ENCODE results near the gene BAHCC1. TPM values are rescaled to one million over a fixed set of nuclear protein-coding genes. Genes with fewer than 3 reads are reported as not detected.

BAHCC1 gene
- total RNA-seq, 1 experiment from 2014 or later: 3.1 TPM

GRCh38 chr17:81383504-81384421, 11.5 kb upstream of the BAHCC1 start:
- peaks cover 4 to 11% of the 10 kb centered on the region in 2 experiments for H3K4me1 Mint-ChIP-seq
- H3K9me3 Mint-ChIP-seq: no peaks in the 10 kb centered on the region
- Histone ChIP-seq H3K4me1 (ENCODE audit: insufficient read depth, low read length) (no peaks in the 10 kb centered on the region), H3K79me1 (ENCODE audit: insufficient read depth, low read depth, low read length, poor library complexity, severe bottlenecking) (no peaks in the 10 kb centered on the region), H3K27me3 (ENCODE audit: insufficient read depth, low read length) (peaks cover 36% of the 10 kb centered on the region), H4K8ac (replicated peaks; ENCODE audit: insufficient read length, low read depth, low read length) (no peak overlapping the region), H4K5ac (ENCODE audit: insufficient read length, low read depth, low read length) (no peak overlapping the region), H3K18ac (ENCODE audit: insufficient read length, low read depth, low read length) (no peak overlapping the region), H2BK12ac (ENCODE audit: insufficient read length, low read depth, low read length) (no peak overlapping the region), H3K14ac (ENCODE audit: insufficient read depth, low read length) (no peak overlapping the region; the same call in 1 of the 2 replicates), H3K56ac (ENCODE audit: insufficient read length, low read depth, low read length) (no peak overlapping the region), H4K20me1 (ENCODE audit: control insufficient read depth, insufficient read depth, insufficient read length) (no peaks in the 10 kb centered on the region), H2BK5ac (ENCODE audit: insufficient read length, low read length) (no peak overlapping the region), H3K9me3 (ENCODE audit: control insufficient read depth, low read depth, low read length) (no peaks in the 10 kb centered on the region), H3K4me2 (ENCODE audit: insufficient read depth, insufficient read length, low read length) (no peak overlapping the region), H3K27ac (ENCODE audit: insufficient read length, low read depth, low read length) (no peak overlapping the region), H2BK20ac (ENCODE audit: low read depth, low read length, poor library complexity, severe bottlenecking) (no peak overlapping the region), H3K23ac (ENCODE audit: insufficient read length, low read depth, low read length) (no peak overlapping the region), H3K79me2 (ENCODE audit: insufficient read depth, low read length) (no peaks in the 10 kb centered on the region), H4K91ac (ENCODE audit: insufficient read length, low read depth, low read length) (no peak overlapping the region), H2BK120ac (ENCODE audit: low read depth, low read length, poor library complexity, severe bottlenecking) (no peak overlapping the region), H2AK5ac (ENCODE audit: insufficient read length, low read length) (no peak overlapping the region), H2BK15ac (ENCODE audit: low read depth, low read length) (no peak overlapping the region), H3T11ph (ENCODE audit: low read length) (no peak overlapping the region), H3K23me2 (ENCODE audit: insufficient read length, low read depth, low read length, poor library complexity, severe bottlenecking) (peaks cover 9% of the 10 kb centered on the region), H3K9ac (ENCODE audit: extremely low read depth, insufficient read length, low read length) (no peak overlapping the region), H3K4ac (ENCODE audit: low read depth, low read length) (no peak overlapping the region), H2AFZ (ENCODE audit: low read length) (no peak overlapping the region)
- DNase-seq: no peak
- peaks cover 76% of the 10 kb centered on the region for H3K27me3 Mint-ChIP-seq (ENCODE audit: low read depth)
- no peaks in the 10 kb centered on the region; a peak in 1 of 7 replicates for H3K36me3 Mint-ChIP-seq (ENCODE audit: insufficient read depth in 1 of 3, low read depth in 3 of 3)
- no peak for TF ChIP-seq CTCF (conservative IDR thresholded peaks at IDR 0.05)
- no peak overlapping the region for H3K4me3 Mint-ChIP-seq
- no CpG with 5 or more reads among the region's 32 CpGs for WGBS (ENCODE audit: extremely low coverage, insufficient read length, low lambda C conversion rate)
- H3K27ac Mint-ChIP-seq: no peak overlapping the region; a peak in 1 of 7 replicates
